LNCaP clone FGC (cell line): ENCODE measurements around the gene LRRC52.

ENCODE experiments used
- DNase-seq: peaks from one replicate; pipeline ENCODE4 v3.0.0-alpha.2; 2011; ENCODE audit warnings: low read depth
- H3K4me3 ChIP-seq: 2 replicates; pipeline ENCODE4 v1.5.1; 2011; ENCODE audit warnings: mild to moderate bottlenecking, low read depth, low read length, control low read depth
- TF ChIP-seq, protein P1 (sequence below): IDR thresholded peaks from 2 replicates; pipeline ENCODE4 v1.5.1; 2012; ENCODE audit warnings: mild to moderate bottlenecking; ENCODE audit not compliant: control insufficient read depth, insufficient read depth; ENCODE audit errors: extremely low read depth

LRRC52 gene

GRCh38 chr1:165549973-165550372 lies 6.2 kb downstream of the LRRC52 start:
- DNase-seq = no peak
- TF ChIP-seq, protein P1, sequence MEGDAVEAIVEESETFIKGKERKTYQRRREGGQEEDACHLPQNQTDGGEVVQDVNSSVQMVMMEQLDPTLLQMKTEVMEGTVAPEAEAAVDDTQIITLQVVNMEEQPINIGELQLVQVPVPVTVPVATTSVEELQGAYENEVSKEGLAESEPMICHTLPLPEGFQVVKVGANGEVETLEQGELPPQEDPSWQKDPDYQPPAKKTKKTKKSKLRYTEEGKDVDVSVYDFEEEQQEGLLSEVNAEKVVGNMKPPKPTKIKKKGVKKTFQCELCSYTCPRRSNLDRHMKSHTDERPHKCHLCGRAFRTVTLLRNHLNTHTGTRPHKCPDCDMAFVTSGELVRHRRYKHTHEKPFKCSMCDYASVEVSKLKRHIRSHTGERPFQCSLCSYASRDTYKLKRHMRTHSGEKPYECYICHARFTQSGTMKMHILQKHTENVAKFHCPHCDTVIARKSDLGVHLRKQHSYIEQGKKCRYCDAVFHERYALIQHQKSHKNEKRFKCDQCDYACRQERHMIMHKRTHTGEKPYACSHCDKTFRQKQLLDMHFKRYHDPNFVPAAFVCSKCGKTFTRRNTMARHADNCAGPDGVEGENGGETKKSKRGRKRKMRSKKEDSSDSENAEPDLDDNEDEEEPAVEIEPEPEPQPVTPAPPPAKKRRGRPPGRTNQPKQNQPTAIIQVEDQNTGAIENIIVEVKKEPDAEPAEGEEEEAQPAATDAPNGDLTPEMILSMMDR = no peak

DNA sequence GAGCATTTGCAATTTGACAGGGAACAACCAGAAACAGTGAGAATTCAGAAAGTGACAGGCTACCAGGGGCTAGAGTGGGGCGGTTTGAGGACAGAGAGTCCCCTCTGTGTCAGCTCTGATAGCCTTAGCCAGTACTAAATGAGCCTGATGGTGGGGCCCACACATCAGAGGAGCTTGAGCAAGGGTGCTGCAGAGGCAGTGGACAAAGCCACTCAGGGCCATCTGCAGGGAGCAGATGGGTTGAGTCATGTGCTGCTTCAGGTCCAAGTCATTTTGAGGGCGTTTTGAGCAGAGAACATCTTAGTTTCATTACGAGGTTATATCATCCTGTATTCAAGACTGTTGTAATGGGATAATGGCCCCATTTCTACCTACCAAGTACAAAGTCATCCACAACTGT lies 7.7 kb downstream of the LRRC52 start:
- DNase-seq = no peak
- H3K4me3 ChIP-seq = no peak overlapping the region
- TF ChIP-seq, protein P1 = no peak

More at GRCh38 chr1:165549973-165550372, 6.2 kb downstream of the LRRC52 start:
- H3K4me3 ChIP-seq = no peak overlapping the region

- H3K4me3 ChIP-seq = no peak overlapping the region
- no peak for DNase-seq
- TF ChIP-seq, protein P1 = no peak
Measured at GRCh38 chr1:165560883-165561656, 17.3 kb downstream of the LRRC52 start.

DNA sequence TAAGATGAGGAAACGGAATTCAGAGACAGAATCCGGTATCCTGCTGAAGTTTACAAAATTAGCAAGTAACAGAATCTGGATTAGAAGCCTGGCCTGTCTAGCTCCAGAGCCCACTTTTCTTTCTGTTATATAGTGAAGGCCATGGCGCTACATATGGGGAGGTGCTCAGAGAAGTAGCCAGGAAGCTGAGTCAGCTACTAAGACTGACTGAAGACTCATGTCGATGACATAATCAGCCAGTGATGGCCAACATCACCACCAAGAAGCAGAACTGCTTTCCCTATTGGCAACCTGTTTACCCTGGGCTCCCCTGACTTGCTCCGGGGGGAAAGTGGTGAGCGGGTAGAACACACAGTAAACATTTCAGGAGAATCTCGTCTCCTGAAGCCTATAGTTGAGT lies 18.8 kb downstream of the LRRC52 start:
- TF ChIP-seq, protein P1 = no peak
- no peak overlapping the region for H3K4me3 ChIP-seq
- no peak for DNase-seq

DNA sequence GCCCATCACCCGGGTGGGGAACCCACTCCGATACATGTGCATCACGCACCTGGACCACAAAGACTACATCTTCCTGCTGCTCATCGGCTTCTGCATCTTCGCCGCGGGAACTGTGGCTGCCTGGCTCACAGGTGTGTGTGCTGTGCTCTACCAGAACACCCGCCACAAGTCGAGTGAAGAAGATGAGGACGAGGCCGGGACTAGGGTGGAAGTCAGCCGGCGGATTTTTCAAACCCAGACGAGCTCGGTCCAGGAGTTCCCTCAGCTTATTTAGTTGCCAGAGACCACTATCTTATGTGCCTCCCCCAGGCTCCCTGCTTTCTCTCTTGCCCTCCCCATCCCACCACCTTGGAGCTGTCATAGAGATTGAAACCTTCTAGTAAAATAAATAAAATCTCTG lies 19.8 kb downstream of the LRRC52 start:
- TF ChIP-seq, protein P1 = no peak
- no peak for DNase-seq

DNA sequence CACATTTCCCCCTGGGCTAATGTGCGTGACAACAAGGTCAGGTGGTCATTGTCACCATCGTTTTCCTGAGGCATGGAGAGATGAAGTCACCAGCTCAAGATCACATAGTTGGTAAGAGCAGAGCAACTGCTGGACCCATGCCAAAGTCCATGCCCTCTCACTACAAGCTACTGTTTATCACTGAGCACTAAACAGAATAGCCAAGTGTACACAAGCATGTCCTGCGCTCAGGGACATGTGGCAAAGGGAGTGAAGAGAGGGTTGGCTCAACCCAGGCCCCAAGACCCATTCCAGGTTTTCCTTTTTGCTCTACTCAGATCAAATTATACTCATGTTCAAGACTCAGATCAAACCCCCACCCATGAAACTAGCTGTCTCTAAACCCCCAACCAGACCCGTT lies 20.8 kb downstream of the LRRC52 start:
- TF ChIP-seq, protein P1 = no peak
- DNase-seq = no peak
- no peak overlapping the region for H3K4me3 ChIP-seq

More for the DNA sequence above, 19.8 kb downstream of the LRRC52 start:
- H3K4me3 ChIP-seq = no peak overlapping the region
